Stomach (tissue), 4 donors: Measurements from ENCODE around the gene NYNRIN.

Experiments used
- EP300 ChIP-seq: sonication (generic); formaldehyde crosslinking; IDR thresholded peaks from one replicate; pipeline ENCODE4 v1.6.1; 2017; ENCODE audit warnings: antibody characterized with exemption
- POLR2A ChIP-seq, 4 donors: fragments of 450-650 bp; IDR thresholded peaks; one replicate each; pipeline ENCODE4 v1.6.1; 2016; ENCODE audit warnings: antibody characterized with exemption in 4 of 4, control low read depth in 2 of 4, mild to moderate bottlenecking in 1 of 4, moderate library complexity in 1 of 4
- POLR2AphosphoS5 ChIP-seq, 3 donors: sonication (generic); formaldehyde crosslinking; IDR thresholded peaks; one replicate each; pipeline ENCODE4 v1.6.1; 2016; ENCODE audit warnings: antibody characterized with exemption in 3 of 3
- TF ChIP-seq, protein P1 (sequence below), 7 experiments: fragments of 450-650 bp in 4 of 7; fragments of 200-600 bp in 3 of 7; sonication (generic) in 3 of 7; IDR thresholded peaks; one replicate each; pipeline ENCODE4 v1.5.1; 2016 to 2019; ENCODE audit warnings: antibody characterized with exemption in 7 of 7, control low read depth in 2 of 7, mild to moderate bottlenecking in 1 of 7

DNA sequence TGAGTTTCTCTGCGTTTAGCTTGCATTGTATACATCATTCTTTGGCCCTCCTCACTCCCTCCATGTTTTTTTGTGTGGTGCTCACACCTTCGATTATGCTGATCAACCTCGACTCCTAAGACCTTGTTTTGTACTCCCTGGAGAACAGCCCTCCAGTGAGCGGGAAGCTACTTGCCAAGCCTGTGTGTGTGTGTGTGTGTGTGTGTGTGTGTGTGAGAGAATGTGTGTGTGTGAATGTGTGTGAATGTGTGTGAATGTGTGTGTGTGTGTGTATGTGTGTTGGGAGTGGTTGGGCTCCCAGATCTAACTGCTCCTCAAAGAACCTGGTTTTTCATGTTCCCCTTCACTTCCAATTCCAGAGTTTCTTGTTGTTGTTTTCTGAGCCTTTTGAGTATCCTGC is 6.0 kb downstream of the NYNRIN start:
- TF ChIP-seq, protein P1, sequence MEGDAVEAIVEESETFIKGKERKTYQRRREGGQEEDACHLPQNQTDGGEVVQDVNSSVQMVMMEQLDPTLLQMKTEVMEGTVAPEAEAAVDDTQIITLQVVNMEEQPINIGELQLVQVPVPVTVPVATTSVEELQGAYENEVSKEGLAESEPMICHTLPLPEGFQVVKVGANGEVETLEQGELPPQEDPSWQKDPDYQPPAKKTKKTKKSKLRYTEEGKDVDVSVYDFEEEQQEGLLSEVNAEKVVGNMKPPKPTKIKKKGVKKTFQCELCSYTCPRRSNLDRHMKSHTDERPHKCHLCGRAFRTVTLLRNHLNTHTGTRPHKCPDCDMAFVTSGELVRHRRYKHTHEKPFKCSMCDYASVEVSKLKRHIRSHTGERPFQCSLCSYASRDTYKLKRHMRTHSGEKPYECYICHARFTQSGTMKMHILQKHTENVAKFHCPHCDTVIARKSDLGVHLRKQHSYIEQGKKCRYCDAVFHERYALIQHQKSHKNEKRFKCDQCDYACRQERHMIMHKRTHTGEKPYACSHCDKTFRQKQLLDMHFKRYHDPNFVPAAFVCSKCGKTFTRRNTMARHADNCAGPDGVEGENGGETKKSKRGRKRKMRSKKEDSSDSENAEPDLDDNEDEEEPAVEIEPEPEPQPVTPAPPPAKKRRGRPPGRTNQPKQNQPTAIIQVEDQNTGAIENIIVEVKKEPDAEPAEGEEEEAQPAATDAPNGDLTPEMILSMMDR (IDR thresholded peaks at IDR 0.05): no peak
- TF ChIP-seq POLR2AphosphoS5 (IDR thresholded peaks at IDR 0.05): no peak
- no peak for TF ChIP-seq POLR2A (IDR thresholded peaks at IDR 0.05)
- TF ChIP-seq EP300: no peak
